ENCODE data around the gene ZNF319.

ZNF319 gene

DNA sequence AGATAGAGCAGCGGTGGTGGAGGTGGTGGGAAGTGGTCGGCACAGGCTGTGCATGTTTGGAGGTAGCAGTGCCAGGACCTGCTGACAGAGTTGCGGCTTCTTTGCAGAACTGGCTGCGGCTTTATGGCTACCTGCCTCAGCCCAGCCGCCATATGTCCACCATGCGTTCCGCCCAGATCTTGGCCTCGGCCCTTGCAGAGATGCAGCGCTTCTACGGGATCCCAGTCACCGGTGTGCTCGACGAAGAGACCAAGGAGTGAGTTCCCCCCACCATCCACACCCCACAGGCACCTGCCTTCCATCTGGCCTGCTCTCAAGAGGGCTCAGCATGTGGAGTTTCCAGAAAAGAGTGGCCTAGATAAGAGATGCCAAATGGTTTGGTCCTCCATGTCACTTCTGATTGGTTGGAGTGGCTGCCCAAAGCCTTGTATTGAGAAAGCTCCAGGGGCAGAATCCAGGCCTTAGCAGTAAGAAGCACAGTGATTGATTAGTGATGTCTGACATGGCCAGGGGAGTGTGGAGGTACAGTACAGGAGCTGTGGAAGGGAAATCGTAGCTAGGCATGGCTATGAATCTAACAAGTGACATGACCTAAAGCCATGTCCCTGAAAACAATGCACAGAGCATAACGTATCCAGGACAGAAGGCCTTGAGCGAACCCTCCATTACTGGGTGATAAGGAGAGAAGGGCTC is 37.0 kb upstream of the ZNF319 start:
- DNase-seq (ENCODE audit: low read depth in 2 of 2), result no peak

DNA sequence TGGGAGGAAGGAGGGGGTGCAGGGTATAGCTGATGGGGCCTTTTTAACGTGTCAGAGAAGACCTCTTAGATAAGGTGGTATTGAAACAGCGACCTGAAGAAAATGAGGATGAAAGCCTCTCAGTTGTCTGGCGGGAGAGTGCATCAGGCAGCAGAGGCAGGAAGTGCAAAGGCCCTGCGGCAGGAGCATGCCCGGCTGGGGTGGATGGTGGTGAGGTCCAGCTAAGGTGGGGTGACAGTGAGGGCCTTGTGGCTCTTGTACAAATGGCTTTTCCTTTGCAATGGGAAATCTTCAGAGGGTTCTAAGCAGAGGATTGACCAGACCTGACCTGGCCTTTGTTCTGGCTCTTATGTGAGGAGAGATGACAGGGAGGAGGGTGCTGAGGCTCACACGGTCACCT is 36.5 kb upstream of the ZNF319 start:
- DNase-seq (ENCODE audit: low read depth in 2 of 2), result no peak

DNA sequence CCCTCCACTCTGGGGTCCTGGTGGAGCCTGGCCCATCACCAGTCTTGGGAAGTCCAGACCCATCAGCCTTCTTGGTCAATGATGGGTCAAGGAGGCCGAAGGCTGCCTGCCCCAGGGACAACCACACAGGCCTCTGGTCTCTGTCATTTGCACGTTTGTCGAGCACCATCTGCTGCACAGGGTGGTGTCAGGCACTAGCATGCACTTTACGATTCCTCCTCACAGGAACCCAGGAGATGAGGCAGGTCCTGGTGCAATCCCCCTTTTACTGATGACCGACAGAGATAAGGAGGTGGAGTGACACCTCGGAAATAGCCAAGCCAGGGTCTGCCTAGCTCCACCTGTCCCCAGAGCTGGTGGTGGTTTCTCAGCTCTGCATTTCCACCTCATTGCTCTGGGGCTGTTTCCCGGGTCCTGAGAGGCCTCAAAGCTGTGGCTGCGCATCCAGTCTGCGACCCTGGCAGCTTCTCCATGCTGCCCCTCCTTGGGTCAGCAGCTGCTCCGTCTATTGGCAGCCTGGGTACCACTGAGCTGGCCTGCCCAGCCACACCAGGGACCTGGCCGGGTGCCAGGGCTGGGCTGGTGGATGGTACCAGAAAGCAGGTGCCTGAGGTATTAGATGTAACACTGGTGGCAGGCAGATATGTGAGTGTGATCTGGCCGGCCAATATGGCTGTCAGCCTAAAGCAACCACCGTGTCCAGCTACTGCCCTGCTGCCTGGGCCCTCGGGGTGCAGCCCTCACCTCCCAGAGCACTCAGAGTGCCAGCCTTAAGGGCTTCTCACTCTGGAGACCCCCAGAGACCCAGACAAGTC is 35.1 kb upstream of the ZNF319 start:
- DNase-seq (ENCODE audit: low read depth in 2 of 2), result no peak

DNA sequence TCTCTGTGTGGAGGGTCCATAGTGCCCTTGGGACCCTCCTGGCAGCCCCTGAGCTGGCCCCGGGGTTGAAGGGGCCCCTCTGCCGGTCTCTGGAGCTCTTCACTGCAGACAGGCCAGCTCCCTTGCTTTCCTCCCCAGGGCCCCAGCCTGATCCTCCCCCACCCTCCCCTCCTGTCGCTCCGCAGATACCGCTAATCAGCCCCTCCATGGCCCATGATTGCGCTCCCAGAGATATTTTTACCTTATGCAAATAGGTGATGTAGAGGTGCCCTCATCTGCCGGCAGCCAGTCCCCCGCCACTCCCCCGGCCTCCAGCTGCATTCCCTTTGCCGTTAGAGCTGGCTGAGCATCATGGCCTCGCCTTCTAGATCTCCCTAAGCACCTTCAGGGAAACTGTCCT is 34.3 kb upstream of the ZNF319 start:
- DNase-seq (ENCODE audit: low read depth in 2 of 2), result no peak

DNA sequence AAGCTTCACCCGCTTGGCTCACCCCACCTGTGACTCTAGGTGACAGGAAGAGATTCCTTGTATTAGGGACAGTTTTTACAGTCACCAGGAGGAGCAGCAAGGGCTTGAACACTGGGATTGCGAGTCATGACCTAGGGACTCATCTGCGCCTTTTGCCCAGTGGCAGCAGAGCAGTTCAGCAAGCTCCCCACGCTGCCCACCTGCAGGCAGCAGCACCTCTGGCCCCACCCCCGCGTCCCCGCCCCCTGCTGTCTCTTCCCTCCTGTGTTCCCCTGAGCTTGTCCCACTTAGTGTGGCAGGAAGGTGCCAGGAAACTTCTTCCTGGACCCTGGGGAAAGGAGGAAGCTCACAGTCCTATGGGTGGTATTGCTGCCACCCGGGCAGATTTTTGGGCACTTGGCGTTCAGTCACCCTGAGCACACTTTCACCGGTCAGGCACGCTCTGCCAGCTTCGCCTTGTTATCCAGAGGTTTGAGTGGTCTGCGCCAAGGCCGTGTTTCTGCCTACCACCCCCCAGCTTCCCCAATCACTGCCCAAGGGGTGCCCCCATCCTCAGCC is 33.7 kb upstream of the ZNF319 start:
- DNase-seq (ENCODE audit: low read depth in 2 of 2), result no peak

DNA sequence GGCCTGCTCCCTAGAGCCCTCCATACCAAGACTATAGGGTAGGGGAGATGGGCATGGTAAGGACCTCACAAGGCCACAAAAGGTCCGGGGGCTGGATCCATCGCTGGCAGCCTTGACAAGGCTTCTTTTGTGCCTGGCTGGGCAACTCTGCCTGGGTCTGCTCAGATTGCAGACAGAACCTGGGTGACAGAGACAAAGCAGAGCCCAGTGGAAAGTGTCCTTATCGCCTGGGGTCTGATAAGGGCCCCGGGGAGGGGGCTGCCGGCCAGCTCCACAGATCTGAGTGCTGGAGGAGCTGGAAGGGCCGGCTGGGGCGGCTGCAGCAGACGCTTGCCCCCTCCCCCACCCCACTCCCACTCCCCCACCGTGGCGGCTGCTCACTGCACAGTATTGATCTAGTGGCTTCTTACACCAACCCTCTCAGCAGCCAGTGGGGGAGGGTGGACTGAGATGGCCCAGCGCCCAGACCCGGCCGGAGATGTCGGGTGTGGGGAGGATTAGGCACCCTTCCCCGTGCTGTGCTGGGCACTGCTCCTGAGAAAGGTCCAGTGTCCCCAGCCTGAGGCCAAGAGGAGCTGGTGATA is 32.3 kb upstream of the ZNF319 start:
- no peak for DNase-seq (ENCODE audit: low read depth in 2 of 2)

DNA sequence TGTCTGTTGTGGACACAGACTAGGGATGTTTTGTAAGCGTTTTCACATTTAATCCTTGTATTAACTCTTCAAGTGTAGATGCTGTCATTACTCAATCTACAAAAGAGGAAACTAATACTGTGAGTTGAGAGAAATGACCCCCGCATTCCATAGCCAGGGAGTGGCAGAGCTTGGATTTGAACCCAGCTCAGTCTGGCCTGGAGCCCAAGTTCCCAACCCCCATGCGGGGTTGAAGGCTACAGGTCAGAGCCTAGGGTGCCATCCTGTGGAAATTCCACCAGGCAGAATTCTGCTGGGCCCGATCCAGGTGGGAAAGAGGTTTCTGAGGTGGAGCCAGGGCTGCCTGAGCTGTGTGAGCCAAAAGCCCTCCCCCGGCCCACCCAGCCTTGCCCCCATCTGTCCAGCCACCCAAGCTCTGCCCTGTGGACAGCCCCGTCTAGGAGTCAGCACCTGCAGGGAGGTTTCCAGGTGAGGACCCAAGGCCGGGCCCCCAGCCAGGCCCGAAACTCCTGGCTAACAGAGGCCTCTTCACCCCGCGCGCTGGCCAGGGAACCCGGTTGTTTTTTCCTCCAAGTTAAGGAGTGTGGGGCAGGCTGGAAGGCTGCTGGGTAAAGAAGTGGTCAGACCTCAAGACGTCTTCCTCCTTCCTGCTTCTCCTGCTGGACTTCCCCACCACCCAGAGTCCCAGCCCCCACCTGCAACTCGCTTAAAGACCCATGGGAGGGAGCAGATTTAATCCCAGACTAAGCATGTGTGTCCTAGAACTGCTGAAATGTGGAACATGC is 30.7 kb upstream of the ZNF319 start:
- no peak for DNase-seq (ENCODE audit: low read depth in 2 of 2)

DNA sequence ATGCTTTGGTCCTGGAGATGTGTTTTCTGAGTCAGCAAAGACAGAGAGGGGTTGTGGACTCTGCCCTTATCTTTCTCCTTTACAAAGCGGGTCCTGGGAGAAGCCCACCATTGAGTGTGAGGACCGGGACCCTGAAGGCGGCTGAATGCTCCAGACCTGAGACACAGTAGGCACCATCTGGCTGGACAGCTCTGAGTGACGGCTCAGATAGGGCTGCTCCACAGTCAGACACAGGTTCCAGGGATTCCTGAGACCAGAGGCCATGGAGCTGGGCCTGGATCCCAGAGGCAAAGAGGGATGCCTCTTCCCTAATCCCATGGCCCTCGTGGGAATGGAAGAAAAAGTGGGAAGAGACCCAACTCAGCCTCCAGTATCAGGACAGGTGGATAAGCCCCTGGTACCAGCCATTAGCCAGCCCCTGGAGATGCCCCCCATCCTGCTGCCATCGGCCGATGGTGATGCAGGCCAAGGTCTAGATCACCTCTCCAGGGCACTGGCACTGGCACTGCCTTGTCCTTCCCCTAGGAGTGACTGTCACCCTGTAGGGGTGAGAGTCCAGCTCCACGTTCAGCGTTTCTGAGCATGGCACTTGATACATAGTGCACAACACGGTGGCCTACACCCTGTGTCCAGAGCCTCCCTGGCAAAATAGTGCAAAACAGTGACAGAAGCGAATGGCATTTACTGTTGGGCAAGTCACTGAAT is 29.8 kb upstream of the ZNF319 start:
- no peak for DNase-seq (ENCODE audit: low read depth in 2 of 2)

DNA sequence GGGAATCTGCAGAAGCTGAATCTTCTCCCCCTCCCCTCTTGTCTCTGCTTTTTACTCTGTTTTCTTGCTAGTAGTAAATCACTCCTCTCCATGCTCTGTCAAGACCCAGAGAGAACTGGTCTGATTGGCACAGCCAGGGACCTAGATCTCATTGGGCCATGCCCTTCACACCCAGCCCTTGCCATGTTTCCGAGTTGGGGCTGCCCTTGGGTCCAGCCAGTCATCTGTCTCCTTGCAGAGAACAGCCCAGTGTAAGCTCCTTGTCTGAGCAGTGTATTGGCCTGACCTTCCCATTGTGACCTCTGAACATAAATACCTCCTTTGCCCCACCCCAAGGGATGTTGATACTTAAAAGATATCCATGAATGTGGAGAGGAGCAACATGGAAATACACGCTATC is 28.9 kb upstream of the ZNF319 start:
- DNase-seq (ENCODE audit: low read depth in 2 of 2), result no peak

DNA sequence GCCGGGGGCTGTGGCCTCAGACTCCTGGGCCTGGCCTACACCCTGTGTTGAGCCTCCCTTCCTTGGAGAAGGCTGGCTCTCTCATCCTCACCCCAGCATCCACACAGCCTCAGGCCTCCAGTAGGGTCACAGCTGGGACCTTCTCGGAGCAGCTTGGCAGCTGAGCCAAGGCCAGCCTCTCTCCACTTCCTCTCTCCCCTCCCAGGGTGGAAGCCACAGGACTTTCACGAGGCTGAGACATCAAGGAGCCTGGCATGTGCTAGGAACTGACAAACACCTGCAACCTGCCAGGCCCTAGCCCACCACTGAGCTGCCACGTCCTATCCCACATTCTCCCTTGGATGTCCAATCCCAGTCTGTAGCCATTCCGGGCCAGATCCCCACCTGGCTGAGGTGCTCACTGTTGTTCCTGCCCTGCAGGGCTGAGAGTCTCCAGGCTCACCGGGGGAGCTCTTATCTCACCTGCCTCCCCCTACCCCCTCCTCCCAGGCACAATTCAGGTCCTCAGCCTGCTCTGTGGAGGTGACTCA is 28.1 kb upstream of the ZNF319 start:
- DNase-seq (ENCODE audit: low read depth in 2 of 2), result no peak

DNA sequence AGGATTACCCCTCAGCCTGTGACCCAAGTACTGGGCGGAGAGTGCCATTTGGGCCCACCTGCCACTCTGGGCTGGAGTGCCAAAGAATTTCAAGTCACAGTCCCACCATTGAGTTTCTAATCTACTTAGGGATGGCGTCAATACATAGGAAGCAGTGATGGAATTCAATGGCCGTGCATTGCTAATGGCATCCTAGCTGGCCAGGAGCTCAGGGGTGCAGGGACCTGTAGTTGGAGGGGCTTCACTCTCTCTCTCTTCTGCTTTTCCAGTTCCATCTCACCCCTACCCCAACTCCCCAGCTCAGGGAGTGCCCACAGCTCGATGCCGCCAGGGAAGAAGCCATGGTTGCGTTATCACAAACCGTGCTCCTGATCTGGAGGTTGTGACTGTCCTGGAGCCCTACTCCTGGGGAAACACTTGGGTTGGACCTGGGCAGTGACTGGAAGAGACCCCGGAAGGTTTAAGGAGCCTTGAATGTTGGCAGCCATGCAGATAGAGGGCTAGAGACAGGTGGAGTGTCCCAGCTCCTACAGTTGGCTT is 27.5 kb upstream of the ZNF319 start:
- DNase-seq (ENCODE audit: low read depth in 2 of 2), result no peak

DNA sequence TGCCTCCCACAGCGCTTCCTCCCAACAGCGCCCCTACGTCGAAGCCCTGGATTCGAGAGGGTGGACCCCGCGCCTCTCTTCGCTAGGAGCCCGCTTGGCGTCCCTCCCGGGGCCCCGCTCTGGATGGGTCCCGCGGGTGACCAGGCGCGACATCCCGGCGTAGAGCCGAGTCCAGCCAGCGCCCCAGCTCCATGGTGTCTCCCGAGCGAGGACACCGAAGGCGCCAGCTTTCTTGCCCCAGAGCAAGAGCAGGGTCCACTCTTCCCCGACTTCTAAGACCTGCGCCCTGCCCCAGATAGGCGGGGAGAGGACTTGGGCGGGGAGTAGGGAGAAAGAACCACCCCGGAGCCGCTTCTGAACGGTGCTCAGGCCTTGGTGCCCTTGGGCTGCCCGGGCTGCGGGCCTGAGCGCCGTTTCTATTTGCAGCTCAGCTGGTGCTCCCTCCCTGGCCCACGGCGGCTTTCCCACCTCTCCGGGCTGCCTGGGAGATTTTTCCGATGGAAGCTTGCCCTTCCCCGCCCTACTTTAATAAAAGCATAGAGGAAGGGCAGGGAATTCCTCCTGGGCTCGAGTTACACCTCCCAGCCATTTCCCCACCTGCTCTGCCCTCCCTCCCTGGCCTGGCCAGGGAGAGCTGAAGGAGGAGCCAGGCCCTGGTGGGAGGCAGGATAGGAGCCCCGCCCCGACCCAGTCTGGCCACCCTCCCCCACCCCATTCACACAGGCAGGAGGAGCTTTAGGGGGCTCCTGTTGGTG is 26.9 kb upstream of the ZNF319 start:
- no peak for DNase-seq (ENCODE audit: low read depth in 2 of 2)

DNA sequence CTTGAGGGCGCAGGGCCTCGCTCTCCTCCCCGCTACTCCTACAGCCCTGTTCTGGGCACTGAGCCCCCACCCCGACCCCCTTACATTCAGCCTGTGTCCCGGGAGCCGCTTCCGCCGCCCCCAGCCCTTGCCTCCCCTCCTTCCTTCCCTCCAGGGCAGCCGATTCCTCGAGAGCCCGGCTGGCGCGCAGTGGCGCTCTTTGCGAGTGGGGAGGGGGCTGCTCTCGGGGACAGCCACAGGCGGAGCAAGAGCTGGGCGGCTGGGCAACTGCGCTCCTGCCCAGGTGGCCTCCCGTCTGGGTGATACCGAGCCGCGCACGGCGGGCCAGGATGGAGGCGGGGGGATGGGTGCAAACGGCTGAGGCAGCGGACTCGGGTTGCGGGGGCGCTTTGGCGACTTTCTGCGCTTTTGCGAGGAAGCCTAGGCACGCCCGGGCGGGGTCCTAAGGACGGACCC is 26.3 kb upstream of the ZNF319 start:
- no peak for DNase-seq (ENCODE audit: low read depth in 2 of 2)

DNA sequence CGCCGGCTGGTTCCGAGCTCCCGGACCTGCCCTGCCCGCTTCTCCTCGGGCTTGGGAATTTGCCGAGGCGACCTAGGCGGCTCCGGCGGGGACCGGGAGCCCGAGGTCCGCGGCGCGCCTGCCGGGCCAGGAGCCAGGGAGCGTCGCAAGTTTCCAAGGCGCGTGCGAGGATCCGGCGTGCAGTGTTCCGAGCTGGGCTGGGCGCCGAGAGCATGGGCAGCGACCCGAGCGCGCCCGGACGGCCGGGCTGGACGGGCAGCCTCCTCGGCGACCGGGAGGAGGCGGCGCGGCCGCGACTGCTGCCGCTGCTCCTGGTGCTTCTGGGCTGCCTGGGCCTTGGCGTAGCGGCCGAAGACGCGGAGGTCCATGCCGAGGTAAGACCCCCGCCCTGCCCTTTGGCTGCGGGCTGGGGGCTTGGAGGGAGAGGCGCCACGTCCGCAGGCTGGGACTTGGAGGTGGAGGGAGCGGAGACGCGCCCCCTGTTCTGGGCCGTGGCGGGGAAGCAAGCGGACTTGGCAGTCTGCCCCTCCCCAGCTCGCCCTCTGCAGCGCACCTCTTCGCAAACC is 25.8 kb upstream of the ZNF319 start:
- DNase-seq (ENCODE audit: low read depth in 2 of 2), result no peak

DNA sequence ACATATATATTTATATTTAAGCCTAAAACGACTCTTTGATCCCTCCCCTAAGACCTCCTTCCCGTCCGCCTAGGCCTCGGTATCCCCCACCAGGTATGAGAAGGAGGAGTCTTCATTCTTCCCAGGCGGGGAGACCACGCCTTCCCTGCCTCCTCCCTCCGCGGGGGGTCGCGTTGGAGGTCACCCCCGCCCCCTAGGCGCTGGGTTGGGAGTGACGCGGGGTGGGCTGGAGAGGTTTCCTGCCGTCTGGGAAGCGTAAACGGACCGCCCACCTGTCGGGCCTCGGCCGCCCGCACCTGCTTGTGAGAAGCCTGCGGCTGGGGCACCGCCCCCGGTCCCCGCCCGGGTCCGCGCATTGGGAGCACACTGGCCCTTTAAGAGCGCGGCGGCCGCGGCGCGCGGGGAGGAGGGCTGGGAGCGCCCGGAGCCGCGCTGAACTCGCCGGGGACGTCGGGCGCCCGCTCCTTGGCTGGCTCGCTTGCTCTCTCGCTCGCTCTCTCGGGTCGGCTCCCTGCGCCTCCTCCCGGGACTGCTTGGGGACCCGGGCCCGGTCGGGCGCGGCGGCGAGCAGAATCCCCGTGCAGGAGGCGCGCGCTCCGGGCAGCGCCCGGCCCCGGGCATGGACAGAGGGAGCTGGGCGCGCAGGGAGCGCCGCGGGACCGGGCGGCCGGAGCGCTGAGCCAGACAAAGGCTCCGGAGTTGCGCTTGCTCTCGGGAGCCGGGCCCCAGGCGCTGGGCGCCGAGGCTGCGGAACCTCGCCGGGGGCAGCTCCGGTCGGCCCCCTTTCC is 25.1 kb upstream of the ZNF319 start, which contains the start of gene MMP15:
TSS of gene MMP15 (plus strand) at position 404 of the 788 bp plus-strand sequence. CDS start 597 bp downstream, outside the sequence.
- peak; percentile 43 to 52 for DNase-seq (ENCODE audit: low read depth in 2 of 2)

DNA sequence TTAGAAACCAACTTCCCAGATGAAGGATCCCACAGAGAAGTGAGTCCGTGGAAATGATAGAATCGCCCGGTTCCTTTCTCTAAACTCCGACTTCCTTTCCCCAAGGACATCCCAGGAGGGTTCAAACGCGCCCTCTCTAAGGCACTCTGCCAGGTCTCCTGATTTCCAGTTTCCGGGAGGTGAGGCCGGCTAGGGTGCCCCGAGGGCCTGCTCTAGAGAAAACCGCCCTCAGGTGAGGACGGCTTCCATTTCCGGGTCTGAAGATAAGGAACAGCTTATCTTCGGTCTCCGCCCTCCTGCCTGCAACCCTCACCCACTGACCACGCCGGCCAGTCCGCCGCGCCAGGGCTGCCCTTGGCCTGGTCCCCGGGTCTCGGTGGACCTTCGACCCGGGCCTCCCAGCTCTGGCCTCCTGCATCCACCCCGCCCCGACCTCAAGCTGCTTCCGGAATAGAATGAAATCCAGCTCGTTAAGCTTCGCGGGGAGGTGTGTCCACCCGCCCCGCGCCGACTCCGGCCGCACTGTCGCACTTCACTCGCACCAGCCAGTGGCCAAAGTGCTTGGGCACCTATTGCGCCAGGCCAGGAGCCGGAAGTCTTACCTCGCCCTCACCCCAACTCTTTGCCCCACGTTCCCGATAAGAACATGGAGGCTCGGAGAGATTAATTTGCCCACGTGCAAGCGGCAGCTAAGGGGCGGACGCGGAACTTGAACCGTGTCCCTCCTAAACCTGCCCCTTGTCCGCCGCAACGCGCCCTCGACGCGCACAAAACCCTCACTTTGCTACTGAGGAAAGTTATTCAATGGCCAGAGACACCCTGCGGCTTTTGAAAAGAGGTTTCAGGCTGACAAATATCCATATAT is 24.2 kb upstream of the ZNF319 start:
- no peak for DNase-seq (ENCODE audit: low read depth in 2 of 2)

DNA sequence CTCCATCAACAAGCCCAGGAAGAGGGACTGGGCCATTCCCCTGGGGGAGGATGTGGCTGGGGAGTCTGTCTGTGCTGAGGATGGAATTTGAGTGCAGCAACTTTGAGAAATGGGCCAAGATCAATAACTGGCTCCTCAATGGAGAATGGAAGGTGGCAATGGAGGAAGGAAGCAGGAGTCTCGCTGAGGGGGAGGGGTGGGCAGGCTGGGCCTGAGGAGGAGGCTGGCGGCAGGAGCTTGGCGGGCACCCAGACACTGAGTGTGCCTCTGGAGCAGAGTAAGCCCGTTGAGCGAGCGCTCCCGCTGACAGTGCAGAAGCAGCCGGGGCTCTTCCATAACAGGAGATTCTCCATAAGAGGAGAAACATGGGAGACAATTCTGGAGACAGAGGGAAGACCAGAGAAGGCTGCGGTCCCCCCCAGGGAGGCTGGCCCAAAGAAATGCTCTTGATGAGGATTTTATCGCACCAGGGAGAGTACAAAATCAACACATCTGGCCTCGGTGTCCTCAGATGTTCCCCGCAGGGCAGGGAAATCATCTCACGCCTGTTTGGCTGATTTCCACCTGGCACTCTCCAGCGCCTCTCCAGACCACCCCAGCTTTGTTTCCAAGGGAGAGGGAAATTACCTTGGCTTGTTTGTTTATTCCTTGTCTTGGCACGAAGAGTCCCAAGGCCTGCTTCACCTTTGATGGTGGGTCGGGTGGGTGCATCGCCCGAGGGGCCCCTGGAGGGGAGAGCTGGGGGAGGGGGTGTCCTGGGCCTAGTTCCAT is 22.3 kb upstream of the ZNF319 start:
- no peak for DNase-seq (ENCODE audit: low read depth in 2 of 2)

All from stimulated activated CD8-positive, alpha-beta memory T cell treated with anti-CD3 and anti-CD28 coated beads, Interleukin-2, amount 100 ng/mL, for 48 hours (primary cell).